Measurements from ENCODE around the gene ITGB5. TPM values are rescaled to one million over a fixed set of nuclear protein-coding genes. Genes with fewer than 3 reads are reported as not detected.
A peak's percentile ranks its signal among the peaks of the same experiment; 100 is the strongest.

The ITGB5 gene
- total RNA-seq, 1 donor from 2014 or later, result 139 TPM

- Mint-ChIP-seq H3K4me3 (ENCODE audit: unreplicated experiment) (no peak overlapping the region), H3K36me3 (ENCODE audit: low read depth, unreplicated experiment) (peaks cover 28% of the 10 kb centered on the region)
- H2AFZ ChIP-seq (ENCODE audit: low read depth, low read length), result no peak overlapping the region
These were observed 57.2 kb downstream of the ITGB5 start for GRCh38 chr3:124829819-124830554.

GRCh38 chr3:124829178-124829818 lies 57.9 kb downstream of the ITGB5 start:
- Histone ChIP-seq H3K4me2 (ENCODE audit: low read length) (no peak overlapping the region), H3K9me3 (ENCODE audit: insufficient read depth, low read depth, low read length) (no peaks in the 10 kb centered on the region), H3K4me3 (ENCODE audit: insufficient read depth, low read depth, low read length) (no peak overlapping the region), H3K27me3 (ENCODE audit: insufficient read depth, low read length) (no peaks in the 10 kb centered on the region), H3K27ac (ENCODE audit: low read depth, low read length) (no peak overlapping the region), H3K9ac (ENCODE audit: low read length) (no peak overlapping the region), H3K79me2 (ENCODE audit: insufficient read depth, low read length) (peaks cover 27% of the 10 kb centered on the region), H2AFZ (ENCODE audit: low read depth, low read length) (no peak overlapping the region), H4K20me1 (ENCODE audit: insufficient read depth, low read length) (no peaks in the 10 kb centered on the region), H3K36me3 (ENCODE audit: insufficient read depth, low read length) (peaks cover 16% of the 10 kb centered on the region), H3K4me1 (ENCODE audit: insufficient read depth, low read length) (peaks cover 45% of the 10 kb centered on the region)
- Mint-ChIP-seq H3K27me3 (ENCODE audit: low read depth, unreplicated experiment) (no peaks in the 10 kb centered on the region), H3K9me3 (ENCODE audit: unreplicated experiment) (no peaks in the 10 kb centered on the region), H3K27ac (ENCODE audit: unreplicated experiment) (peak overlapping the region; percentile 8), H3K4me1 (ENCODE audit: low read depth, unreplicated experiment) (peaks cover 46% of the 10 kb centered on the region), H3K36me3 (ENCODE audit: low read depth, unreplicated experiment) (peaks cover 28% of the 10 kb centered on the region), H3K4me3 (ENCODE audit: unreplicated experiment) (no peak overlapping the region)
- FAIRE-seq, result no peak
- TF ChIP-seq EZH2 (IDR thresholded peaks at IDR 0.05; ENCODE audit: insufficient read depth, low read length) (no peak), CTCF (IDR thresholded peaks at IDR 0.05; ENCODE audit: insufficient read depth, low read depth, low read length) (no peak)
- DNase-seq (ENCODE audit: low read depth), result no peak

More at GRCh38 chr3:124829819-124830554, 57.2 kb downstream of the ITGB5 start:
- H3K9ac ChIP-seq (ENCODE audit: low read length), result peak overlapping the region; percentile 1
- Mint-ChIP-seq H3K27ac (ENCODE audit: unreplicated experiment) (peak overlapping the region; percentile 8), H3K27me3 (ENCODE audit: low read depth, unreplicated experiment) (no peaks in the 10 kb centered on the region), H3K9me3 (ENCODE audit: unreplicated experiment) (no peaks in the 10 kb centered on the region), H3K4me1 (ENCODE audit: low read depth, unreplicated experiment) (peaks cover 51% of the 10 kb centered on the region)
- H3K4me1 ChIP-seq (ENCODE audit: insufficient read depth, low read length), result peaks cover 45% of the 10 kb centered on the region
- FAIRE-seq, result no peak
- no peaks in the 10 kb centered on the region for H3K27me3 ChIP-seq (ENCODE audit: insufficient read depth, low read length)
- H4K20me1 ChIP-seq (ENCODE audit: insufficient read depth, low read length), result no peaks in the 10 kb centered on the region
- no peaks in the 10 kb centered on the region for H3K9me3 ChIP-seq (ENCODE audit: insufficient read depth, low read depth, low read length)
- peaks cover 16% of the 10 kb centered on the region for H3K36me3 ChIP-seq (ENCODE audit: insufficient read depth, low read length)
- TF ChIP-seq EZH2 (IDR thresholded peaks at IDR 0.05; ENCODE audit: insufficient read depth, low read length) (no peak), CTCF (IDR thresholded peaks at IDR 0.05; ENCODE audit: insufficient read depth, low read depth, low read length) (no peak)
- H3K4me3 ChIP-seq (ENCODE audit: insufficient read depth, low read depth, low read length), result no peak overlapping the region
- peaks cover 27% of the 10 kb centered on the region for H3K79me2 ChIP-seq (ENCODE audit: insufficient read depth, low read length)
- DNase-seq (ENCODE audit: low read depth), result no peak
- H3K4me2 ChIP-seq (ENCODE audit: low read length), result no peak overlapping the region
- no peak overlapping the region for H3K27ac ChIP-seq (ENCODE audit: low read depth, low read length)
